Activated CD8-positive, alpha-beta memory T cell treated with anti-CD3 and anti-CD28 coated beads, Interleukin-2, amount 50 U/mL, for 24 hours (primary cell): Measurements from ENCODE around the gene COQ2.
A peak's percentile ranks its signal among the peaks of the same experiment; 100 is the strongest.
"Not testable (repeated sequence)": the region's sequence is repeated elsewhere in the genome, so short reads cannot be mapped to it uniquely, and the experiment has no call there.

Experiments
- DNase-seq: peaks from one replicate; pipeline ENCODE4 v3.0.0-alpha.2; 2020; ENCODE audit errors: extremely low read depth

Gene COQ2, protein sequence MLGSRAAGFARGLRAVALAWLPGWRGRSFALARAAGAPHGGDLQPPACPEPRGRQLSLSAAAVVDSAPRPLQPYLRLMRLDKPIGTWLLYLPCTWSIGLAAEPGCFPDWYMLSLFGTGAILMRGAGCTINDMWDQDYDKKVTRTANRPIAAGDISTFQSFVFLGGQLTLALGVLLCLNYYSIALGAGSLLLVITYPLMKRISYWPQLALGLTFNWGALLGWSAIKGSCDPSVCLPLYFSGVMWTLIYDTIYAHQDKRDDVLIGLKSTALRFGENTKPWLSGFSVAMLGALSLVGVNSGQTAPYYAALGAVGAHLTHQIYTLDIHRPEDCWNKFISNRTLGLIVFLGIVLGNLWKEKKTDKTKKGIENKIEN

DNA sequence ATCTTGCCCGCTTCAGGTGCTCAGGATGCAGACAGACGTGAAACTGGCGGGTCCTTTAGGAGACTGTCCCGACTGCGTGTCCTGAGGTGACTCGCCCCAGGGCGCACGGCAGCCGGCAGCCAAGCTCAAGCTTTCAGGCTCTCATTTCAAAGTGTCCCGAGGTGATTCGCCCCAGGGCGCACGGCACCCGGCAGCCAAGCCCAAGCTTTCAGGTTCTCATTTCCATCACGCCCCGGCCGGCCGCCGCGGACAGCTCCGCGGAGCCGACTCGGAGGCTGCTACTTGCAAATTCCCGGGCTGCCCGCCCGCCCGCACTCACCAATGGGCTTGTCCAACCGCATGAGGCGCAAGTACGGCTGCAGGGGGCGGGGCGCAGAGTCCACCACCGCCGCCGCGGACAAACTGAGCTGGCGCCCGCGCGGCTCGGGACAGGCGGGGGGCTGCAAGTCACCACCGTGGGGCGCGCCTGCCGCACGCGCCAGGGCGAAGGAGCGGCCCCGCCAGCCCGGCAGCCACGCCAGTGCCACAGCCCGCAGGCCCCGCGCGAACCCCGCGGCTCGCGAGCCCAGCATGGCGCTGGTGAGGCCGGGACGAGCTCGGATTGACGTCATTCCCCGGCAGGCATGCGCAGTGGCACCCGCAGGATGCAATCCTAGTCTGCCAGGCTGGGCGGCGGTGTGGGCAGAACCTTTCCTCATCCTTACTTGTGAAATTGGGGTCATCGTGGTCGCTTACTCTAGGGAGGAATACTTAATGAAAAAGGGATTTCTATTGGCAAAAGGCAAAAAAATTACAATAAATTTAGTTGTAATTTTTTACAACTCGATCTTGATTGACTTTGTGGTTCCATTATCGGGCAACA, at the start of gene COQ2:
TSS of gene COQ2 (minus strand) at position 606 of the 862 bp plus-strand sequence. CDS start at position 572, 34 bp downstream.
- DNase-seq, result peak; percentile 85

DNA sequence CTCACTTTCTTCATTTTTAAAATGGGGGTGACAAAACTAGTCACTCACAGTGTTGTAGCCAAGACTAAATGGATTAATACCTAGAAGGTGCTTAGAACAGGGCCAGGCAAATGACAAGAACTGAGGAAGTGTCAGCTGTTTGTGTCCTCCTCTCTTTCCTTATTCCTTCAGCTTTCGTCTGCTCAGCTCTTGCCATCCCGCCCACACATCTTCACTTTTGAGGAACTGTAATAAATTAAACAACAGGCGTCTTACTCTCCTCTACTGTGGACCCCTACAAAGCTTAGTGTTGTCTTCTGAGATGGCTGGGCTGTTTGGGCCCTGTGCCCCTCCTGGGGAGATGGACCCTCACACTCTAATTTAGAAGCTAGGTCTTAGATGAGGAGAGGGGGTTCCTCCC, 47.4 kb upstream of the COQ2 start:
- no peak for DNase-seq

DNA sequence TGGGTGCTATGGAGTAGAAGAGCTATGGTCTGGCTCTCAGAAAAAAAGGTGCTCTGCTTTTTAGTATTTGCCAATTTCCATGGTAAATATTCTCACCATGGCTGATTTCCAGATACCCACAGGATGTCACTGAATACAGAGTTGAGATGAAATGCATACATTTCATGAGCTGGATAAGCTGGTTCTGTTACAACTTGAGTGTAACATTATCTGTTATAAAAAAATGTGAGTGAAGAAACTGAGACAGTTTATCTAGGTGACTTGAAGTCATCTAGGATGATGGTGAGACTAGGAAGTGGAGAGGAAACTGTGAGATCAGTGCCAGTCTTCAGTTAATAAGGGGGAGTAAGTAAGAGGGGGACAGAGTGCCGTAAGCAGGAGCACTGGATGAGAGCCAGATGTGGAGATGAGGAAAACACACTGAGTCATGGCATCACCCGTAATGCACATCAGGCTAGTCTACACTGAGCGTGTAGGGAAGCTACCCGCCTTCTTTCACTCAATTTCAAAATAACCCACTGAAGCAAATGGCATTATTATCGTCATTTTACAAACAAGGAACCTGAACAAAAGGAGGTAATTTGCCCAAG, 45.0 kb upstream of the COQ2 start:
- no peak for DNase-seq

DNA sequence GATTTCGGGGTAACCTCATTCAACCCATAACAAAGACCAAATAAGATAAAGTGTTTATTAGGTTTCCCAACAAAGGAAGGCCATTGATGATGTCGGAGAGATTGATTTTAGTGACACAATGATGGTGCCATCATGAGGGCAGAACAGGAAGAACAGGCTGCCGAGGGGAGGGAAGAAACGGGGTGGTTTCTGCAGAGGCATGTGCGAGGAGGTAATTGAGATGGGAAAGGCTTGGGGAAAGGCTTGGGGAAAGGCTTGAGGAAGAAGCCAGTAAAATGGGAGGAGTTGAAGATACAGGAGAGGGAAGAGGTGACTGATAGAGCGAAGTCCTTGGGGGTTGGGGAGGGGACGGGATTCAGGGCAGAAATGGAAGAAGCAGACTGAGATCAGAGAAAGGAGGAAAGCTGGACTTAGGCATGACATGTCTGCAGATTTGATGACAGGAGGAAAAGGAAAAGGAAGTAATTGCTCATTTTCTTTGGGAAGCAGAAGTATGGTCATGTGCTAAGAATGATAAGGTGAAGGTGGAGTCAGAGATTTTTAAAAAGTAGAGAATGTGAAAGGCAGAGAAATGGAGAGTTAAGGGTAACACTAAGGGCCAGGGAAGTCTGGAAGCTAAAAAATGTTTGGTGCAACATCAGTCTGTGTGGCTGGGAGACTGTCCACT, 44.1 kb upstream of the COQ2 start:
- no peak for DNase-seq

DNA sequence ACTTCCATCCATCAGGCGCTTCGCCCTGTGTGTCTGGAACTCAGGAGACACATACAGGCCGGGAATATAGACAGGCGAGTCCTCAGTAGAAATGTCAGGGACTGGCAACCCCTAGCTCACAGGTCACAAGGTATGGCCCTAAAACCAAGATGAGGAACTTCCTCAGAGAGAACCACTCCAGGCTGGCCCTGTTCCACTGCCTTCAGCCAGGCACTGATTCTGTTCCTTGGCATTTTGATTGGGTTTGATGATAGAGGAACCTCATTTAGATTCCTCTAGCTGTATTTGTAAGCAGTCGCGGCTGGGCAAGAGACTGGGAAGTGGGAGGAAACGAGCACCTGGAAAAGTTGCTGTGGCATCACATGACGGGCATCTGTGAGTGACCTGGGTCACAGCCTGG, 41.9 kb upstream of the COQ2 start:
- DNase-seq, result no peak

DNA sequence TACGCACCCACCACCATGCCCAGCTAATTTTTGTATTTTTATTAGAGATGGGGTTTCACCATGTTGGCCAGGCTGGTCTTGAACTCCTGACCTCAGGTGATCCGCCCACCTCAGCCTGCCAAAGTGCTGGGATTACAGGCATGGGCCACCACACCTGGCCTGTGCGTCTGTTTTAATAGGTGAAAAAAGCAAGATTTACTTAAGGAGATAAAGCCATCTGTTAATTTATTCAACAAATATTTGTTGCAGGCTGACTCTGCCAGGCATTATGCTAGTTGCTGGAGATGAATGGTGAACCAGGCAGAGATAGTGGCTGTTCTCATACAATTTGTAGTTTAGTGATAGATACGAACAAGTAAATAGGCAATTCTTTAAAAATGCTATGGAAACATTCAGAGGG, 40.7 kb upstream of the COQ2 start:
- not testable (repeated sequence) for DNase-seq

DNA sequence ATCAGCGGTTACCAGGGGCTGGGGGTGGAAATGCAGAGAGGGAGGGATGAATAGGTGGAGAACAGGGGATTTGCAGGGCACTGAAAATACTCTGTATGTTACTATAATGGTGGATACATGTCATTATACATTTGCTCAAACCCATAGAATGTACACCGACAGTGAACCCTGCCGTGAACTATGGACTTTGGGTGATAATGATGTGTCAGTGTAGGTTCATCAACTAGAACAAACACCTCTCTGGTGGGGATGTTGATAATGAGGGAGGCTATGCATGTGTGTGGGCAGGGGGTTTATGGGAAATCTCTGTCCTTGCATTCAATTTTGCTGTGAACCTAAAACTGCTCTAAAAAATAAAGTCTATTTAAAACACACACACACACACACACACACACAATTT, 38.5 kb upstream of the COQ2 start:
- no peak for DNase-seq

DNA sequence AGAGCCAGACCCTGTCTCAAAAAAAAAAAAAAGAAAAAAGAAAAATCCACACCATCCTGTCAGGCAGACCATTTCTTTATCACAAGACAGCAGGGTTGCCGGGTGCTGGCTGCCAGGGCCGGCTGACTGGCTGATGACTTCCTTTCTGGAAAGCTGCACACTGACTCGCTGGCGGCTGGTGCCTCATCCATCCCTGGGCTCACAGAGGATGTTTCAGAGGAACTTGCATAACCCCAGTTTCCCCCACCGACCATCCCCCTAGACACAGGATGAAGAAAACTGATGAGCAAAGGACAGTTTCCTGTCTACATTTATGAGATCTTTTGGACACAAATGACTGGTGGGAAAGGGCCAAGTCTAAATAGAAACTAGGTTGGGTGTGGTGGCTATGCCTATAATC, 36.0 kb upstream of the COQ2 start:
- DNase-seq, result no peak

DNA sequence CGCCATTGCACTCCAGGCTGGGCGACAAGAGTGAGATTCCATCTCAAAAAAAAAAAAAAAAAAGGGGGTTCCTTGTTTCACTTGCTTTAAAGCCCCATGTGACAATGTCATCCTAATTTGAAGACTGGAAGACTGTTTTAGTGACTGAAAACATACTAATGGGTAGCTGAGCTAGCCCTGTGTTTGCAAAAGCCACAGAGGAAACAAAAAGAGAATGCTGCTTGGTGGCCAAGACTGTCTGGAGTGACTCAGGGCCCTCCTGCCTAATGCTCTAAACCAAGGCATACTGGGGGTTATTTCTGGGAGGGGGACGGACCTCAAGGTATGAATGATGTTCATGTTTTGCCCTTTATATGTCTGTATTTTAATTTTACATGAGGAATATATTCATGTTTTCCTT, 34.1 kb upstream of the COQ2 start:
- DNase-seq, result no peak

DNA sequence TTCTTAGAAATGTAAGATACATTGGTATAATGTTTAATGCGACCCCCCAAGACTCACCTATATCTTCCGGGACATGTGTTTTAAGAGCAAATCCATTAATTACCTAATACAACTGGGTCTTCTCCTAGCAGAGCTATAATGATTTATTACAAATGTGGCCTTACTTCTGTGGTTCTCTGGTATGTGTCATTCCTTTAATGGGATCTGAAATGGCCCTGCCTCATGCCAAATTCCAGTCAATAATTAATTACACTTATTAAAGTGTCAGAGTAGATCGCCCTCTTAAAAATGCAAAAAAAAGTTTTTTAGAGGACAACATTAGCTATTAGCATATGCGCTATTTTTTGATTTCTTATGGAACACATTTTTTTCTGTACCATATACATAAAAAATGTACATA, 33.1 kb upstream of the COQ2 start:
- DNase-seq, result no peak

DNA sequence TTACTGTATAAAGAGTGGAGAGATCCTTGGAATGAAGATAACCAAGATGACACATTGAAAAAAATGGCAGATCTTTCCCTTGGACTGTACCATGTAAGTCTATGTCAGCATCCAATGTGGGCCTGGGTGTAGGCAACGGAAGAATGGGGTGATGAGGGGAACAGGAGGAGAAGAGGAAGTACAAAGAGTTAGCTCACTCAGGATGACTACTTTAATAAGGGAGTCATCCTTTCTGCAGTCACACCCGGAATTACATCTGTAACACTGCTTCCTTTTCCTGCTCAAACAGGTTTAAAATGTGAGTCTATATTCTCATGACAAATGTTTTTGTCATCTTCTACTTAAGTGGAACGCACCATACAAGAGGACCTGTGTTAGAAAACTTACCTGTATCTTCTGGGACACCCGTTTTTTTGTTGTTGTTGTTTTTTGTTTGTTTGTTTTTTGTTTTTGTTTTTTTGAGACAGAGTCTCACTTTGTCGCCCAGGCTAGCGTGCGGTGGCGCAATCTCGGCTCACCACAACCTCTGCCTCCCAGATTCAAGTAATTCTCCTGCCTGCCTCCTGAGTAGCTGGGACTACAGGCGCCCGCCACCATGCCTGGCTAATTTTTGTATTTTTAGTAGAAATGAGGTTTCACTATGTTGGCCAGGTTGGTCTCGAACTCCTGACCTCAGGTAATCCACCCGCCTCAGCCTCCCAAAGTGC, 32.0 kb upstream of the COQ2 start:
- no peak for DNase-seq

DNA sequence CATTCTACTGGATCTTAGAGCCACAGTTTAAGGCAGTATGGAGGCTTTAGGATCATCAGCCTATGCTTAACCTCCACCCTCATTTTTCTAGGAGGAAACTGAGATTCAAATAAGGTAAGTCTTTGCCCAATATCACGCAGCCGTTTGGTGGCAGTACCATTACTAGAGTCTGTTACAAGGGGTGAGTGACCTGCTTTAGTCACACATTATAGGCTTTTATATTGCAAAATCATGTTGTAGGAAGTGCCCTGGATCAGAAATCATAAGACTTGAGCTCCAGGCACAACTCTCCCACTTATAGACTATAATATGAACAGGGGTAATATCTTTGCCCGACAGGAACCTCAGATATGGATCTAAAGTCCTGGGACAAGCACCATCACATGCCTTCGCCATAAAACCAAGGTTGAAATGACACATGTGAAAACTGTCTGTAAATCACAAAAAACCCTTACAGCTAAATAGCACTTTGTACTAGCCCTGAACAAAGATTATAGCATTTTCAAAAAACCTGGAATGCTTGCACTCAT, 30.8 kb upstream of the COQ2 start:
- DNase-seq, result no peak

DNA sequence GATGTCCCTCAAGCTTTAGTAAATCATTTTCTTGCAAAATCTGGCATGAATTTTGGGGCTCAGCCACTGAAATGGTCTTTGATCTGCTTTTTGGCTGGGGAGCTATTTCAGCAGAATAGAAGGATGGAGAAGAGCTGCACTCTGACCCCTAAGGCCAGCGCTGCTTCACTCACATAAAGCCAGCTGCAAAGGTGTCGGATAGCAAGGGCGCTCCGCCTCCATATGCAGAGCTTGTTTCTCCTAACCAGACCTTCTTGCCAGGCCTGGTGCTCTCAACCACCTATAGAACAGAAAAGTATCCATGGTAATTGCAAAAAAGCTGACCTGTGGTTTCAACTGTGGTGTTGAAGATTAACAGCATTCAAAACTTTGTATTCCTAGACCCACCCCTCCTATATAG, 24.1 kb upstream of the COQ2 start:
- DNase-seq, result no peak

DNA sequence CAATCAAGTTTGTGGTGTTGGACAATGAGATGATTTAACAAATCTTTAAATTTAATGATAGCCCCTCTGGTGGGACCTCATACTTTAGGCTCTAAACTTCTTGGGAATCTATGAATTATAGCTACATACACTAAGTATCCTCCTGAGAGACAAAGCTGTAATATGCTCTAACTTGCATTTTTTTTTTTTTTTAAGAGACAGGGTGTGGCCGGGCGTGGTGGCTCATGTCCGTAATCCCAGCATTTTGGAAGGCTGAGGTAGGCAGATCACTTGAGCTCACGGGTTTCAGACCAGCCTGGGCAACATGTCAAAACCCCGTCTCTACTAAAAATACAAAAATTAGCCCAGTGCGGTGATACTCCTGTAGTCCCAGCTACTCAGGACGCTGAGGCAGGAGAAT, 23.3 kb upstream of the COQ2 start:
- no peak for DNase-seq

DNA sequence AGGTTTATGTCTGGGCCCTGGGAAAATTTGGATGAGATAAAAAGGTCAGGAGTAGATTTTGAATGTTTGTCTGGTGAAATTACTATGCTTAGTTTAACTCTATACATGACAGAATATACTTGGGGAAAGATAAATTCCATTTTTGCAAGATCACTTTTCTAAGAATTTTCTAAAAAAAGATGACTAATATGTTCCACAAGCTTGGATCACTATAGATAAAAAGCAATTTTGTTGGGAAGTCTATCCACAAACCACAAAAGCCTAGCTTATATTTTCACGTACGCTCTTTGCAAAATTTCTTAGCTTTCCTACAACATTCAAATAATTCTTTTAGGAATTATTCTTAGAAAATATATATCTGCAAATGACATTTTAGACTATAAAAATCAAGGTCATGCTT, 20.6 kb upstream of the COQ2 start:
- no peak for DNase-seq

DNA sequence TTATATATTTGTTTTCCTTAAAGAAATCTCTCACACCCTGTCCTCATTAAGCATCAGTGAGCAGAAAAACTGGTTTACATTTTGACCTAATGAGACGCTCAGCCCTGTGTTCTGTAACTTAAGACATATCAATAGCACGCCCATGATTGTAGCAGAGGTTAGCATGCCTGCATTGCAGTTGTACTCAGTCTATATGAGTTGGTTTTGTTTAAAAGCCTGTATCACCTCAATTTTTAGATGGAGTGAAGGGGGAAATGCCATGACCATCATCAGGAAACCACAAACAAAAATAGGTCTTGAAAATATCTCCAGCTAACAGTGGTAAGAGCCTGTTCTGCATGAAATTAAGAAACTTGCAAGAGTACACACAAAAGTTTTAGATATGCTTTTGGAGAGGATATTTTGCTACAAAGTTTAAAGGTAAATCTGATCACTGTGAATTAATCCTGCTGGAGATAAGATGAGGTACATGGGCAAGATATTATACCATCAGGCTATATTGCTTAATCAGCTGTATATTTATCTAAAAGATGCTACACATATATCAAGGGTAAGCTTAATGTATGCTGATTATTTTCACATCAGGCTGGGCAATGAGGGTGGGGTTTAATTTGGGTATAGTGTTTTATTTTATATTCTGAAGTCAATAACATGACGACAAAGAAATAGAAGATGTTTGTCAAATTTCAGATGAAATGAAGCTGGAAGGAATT, 13.1 kb upstream of the COQ2 start:
- no peak for DNase-seq

DNA sequence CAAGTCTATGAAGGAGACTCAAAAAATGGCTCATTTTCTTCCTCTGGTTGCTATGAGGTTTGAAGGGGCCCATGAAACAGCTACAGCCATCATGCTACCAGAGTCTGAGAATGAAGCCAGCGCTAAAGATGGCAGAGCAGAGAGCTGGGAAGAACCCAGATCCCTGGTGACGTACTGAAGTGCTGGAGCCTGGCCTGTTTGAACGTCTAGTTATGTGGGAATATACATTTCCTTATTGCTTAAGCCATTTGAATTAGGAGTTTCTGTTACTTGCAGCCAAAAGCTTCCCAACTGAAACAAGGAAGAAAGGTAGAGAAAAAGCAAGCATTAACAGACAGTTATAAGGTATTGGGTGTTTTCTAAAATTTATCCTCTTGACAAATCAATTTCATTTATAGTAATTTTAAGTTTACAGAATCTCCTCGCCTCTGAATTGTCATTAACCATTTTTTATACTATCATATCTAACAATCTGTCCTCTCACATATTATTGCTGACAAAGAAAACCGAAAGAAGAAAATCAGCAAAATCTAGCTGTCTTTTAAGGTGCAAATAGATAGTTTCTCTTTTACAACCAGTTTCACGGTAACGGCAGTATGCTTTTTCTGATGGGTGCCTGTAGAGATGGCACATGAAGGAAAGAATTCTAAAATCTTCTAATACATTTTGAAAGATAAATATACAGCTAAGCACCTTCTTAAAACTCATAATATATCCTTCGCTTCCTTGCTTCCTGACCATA, 8.9 kb upstream of the COQ2 start:
- no peak for DNase-seq

DNA sequence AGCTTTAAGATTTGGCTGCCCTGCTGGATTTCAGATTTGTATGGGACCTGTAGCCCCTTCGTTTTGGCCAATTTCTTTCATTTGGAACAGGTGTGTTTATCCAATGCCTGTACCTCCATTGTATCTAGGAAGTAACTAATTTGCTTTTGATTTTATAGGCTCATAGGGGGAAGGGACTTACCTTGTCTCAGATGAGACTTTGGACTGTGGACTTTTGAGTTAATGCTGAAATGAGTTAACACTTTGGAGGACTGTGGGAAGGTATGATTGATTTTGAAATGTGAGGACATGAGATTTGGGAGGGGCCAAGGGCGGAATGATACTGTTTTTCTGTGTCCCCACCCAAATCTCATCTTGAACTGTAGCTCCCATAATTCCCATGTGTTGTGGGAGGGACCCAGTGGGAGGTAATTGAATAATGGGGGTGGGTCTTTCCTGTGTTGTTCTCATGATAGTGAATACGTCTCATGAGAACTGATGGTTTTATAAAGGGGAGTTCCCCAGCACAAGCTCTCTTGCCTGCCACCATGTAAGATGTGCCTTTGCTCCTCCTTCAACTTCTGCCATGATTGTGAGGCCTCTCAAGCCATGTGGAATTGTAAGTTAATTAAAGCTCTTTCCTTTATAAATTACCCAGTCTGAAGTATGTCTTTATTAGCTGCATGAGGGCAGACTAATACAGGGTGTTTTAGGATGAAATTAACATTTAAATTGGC, 5.6 kb upstream of the COQ2 start:
- not testable (repeated sequence) for DNase-seq

DNA sequence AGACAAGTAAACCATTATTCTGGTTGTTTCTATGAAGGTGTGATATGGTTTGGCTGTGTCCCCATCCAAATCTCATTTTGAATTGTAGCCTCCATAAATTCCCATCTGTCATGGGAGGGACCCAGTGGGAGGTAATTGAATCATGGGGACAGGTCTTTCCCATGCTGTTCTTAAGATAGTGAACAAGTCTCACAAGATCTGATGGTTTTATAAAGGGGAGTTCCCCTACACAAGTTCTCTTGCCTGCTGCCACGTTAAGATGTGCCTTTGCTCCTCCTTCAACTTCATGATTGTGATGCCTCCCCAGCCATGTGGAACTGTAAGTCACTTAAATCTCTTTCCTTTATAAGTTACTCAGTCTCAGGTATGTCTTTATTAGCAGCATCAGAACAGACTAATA, 3.8 kb upstream of the COQ2 start:
- DNase-seq, result not testable (repeated sequence)
